Endothelial cell of umbilical vein (primary cell): ENCODE data around the gene XIRP1. TPM values are rescaled to one million over a fixed set of nuclear protein-coding genes. Genes with fewer than 3 reads are reported as not detected.

Experiments
- BruUV-seq: library from RNA; stranded (reverse); fragments of 400-500 nt; replicated peaks from 2 replicates; lab custom pipeline; 2021; lab: Mats Ljungman, UMichigan
- CTCF ChIA-PET: fragments of 300-600, 350-600 bp; sonication (Branson Sonifier 250); formaldehyde crosslinking; loops from one replicate; lab custom pipeline; 2021; ENCODE audit warnings: antibody characterized with exemption, inconsistent platforms; lab: Charles Lee
- POLR2A ChIA-PET: fragments of 300-600, 350-600 bp; sonication (Branson Sonifier 250); formaldehyde crosslinking; loops from one replicate; lab custom pipeline; 2021; ENCODE audit warnings: antibody characterized with exemption, inconsistent platforms; lab: Charles Lee
- DNase-seq: peaks from one replicate; pipeline ENCODE4 v3.0.0-alpha.2; 2011; ENCODE audit warnings: low read depth, low spot score
- FAIRE-seq: peaks from 2 replicates; lab custom pipeline; 2011; peaks lifted over from hg19 to GRCh38; lab: Jason Lieb, UNC
- H2AFZ ChIP-seq: 2 replicates; pipeline ENCODE4 v1.6.0; 2012; ENCODE audit warnings: low read depth, low read length, control low read depth, inconsistent platforms
- H3K27ac ChIP-seq: 2 replicates; pipeline ENCODE4 v1.5.1; 2011; ENCODE audit warnings: low read depth, mild to moderate bottlenecking, control low read depth, low read length, moderate library complexity; ENCODE audit not compliant: insufficient read depth
- H3K27me3 ChIP-seq, 2 experiments: 2 replicates each; pipeline versions ENCODE4 v1.6.0 to v1.6.1; 2011; ENCODE audit warnings: low read length in 2 of 2, mixed read lengths in 1 of 2; ENCODE audit not compliant: control insufficient read depth in 2 of 2, insufficient read depth in 2 of 2
- H3K36me3 ChIP-seq, 2 experiments: 2 replicates in 1 of 2; 3 replicates in 1 of 2; pipeline ENCODE4 v1.5.1; 2011; ENCODE audit warnings: low read length in 2 of 2, mild to moderate bottlenecking in 1 of 2, moderate library complexity in 1 of 2; ENCODE audit not compliant: control insufficient read depth in 2 of 2, insufficient read depth in 2 of 2; ENCODE audit errors: extremely low read depth in 1 of 2
- H3K4me1 ChIP-seq: 3 replicates; pipeline ENCODE4 v1.5.1; 2011; ENCODE audit warnings: mild to moderate bottlenecking, low read length; ENCODE audit not compliant: control insufficient read depth, insufficient read depth; ENCODE audit errors: extremely low read depth
- H3K4me2 ChIP-seq: 2 replicates; pipeline ENCODE4 v1.6.1; 2011; ENCODE audit warnings: low read length, control low read depth, mixed read lengths; ENCODE audit not compliant: insufficient read depth
- H3K4me3 ChIP-seq, 3 experiments: fragments of 200-600 bp in 1 of 3; sonication (generic), shearing (Covaris generic) in 1 of 3; replicated peaks in 1 of 3; 2 replicates each; pipeline ENCODE4 v1.5.1; 2011 to 2016; ENCODE audit warnings: control low read depth in 3 of 3, low read length in 3 of 3, mild to moderate bottlenecking in 2 of 3, inconsistent platforms in 1 of 3, low read depth in 1 of 3, moderate library complexity in 1 of 3; ENCODE audit not compliant: insufficient read depth in 1 of 3
- H3K79me2 ChIP-seq: 2 replicates; pipeline ENCODE4 v1.6.0; 2012; ENCODE audit warnings: low read length, inconsistent platforms; ENCODE audit not compliant: control insufficient read depth, insufficient read depth
- H3K9ac ChIP-seq: replicated peaks from 2 replicates; pipeline ENCODE3; 2011; ENCODE audit warnings: low read length, control low read depth; ENCODE audit not compliant: insufficient read depth; ENCODE audit errors: extremely low read depth
- H3K9me1 ChIP-seq: replicated peaks from 3 replicates; pipeline ENCODE4 v1.6.0; 2011; ENCODE audit warnings: mild to moderate bottlenecking, low read length; ENCODE audit not compliant: control insufficient read depth, insufficient read depth; ENCODE audit errors: extremely low read depth
- H3K9me3 ChIP-seq: replicated peaks from 2 replicates; pipeline ENCODE4 v1.5.1; 2012; ENCODE audit warnings: low read length, inconsistent platforms; ENCODE audit not compliant: control insufficient read depth, insufficient read depth
- H4K20me1 ChIP-seq: replicated peaks from 2 replicates; pipeline ENCODE3; 2011; ENCODE audit warnings: mild to moderate bottlenecking, low read length; ENCODE audit not compliant: control insufficient read depth, insufficient read depth; ENCODE audit errors: extremely low read depth
- EZH2 ChIP-seq: IDR thresholded peaks from 2 replicates; pipeline ENCODE4 v1.6.1; 2012; ENCODE audit warnings: borderline replicate concordance, low read depth, mild to moderate bottlenecking, moderate library complexity, low read length, inconsistent platforms; ENCODE audit not compliant: severe bottlenecking
- FOS ChIP-seq: IDR thresholded peaks from 2 replicates; pipeline ENCODE4 v1.6.1; 2011; ENCODE audit warnings: mild to moderate bottlenecking, low read length, moderate library complexity, borderline replicate concordance; ENCODE audit not compliant: insufficient read depth
- GATA2 ChIP-seq: IDR thresholded peaks from 2 replicates; pipeline ENCODE4 v1.7.0; 2011; ENCODE audit warnings: low read depth, mild to moderate bottlenecking, moderate library complexity, mixed read lengths, low read length; ENCODE audit not compliant: insufficient read length, insufficient read depth
- JUN ChIP-seq: IDR thresholded peaks from 2 replicates; pipeline ENCODE4 v1.6.1; 2011; ENCODE audit warnings: borderline replicate concordance, low read depth; ENCODE audit not compliant: insufficient read length, insufficient read depth
- MYC ChIP-seq: IDR thresholded peaks from one replicate; pipeline ENCODE4 v1.6.1; 2011; ENCODE audit warnings: mild to moderate bottlenecking, low read depth, low read length
- POLR2A ChIP-seq: IDR thresholded peaks from 2 replicates; pipeline ENCODE4 v1.6.1; 2012; ENCODE audit warnings: low read depth, mild to moderate bottlenecking, control low read depth, low read length
- POLR2AphosphoS5 ChIP-seq: IDR thresholded peaks from 2 replicates; pipeline ENCODE4 v1.6.1; 2012; ENCODE audit warnings: low read depth, mild to moderate bottlenecking, control low read depth, low read length, moderate library complexity; ENCODE audit not compliant: insufficient read depth
- dilution Hi-C: fragments of 300-500 bp; cut with MboI; formaldehyde crosslinking; loops from one replicate; pipeline ENCODE4 v1.15.0; 2019; ENCODE audit warnings: low sequenced_read_pairs; ENCODE audit not compliant: extremely low pct_ligation_motif_present
- intact Hi-C: fragments of 100-400 bp; cut with micrococcal nuclease; formaldehyde crosslinking; loops from one replicate; pipeline ENCODE4 v1.10.0; 2022
- polyA plus RNA-seq, 4 experiments: library from polyadenylated mRNA; depleted of rRNA in 3 of 4; stranded (reverse) in 3 of 4; unstranded in 1 of 4; fragments of >200 nt; gene quantifications; 2 replicates each; pipeline versions ENCODE4 v1.2.1 to v1.2.3, GENCODE V29; 2011 to 2012; ENCODE audit warnings: missing spikeins in 1 of 4
- total RNA-seq: library from RNA; stranded (reverse); gene quantifications from 2 replicates; pipeline ENCODE4 v1.2.3, GENCODE V29; 2021
- TF ChIP-seq, protein P1 (sequence below): IDR thresholded peaks from 2 replicates; pipeline ENCODE4 v1.6.1; 2011; ENCODE audit not compliant: insufficient read depth, insufficient read length

XIRP1 gene
- total and polyA plus RNA-seq, 2 donors (not counting 3 experiments of a cell fraction or from before 2014, with no cell fraction given): not detected

DNA sequence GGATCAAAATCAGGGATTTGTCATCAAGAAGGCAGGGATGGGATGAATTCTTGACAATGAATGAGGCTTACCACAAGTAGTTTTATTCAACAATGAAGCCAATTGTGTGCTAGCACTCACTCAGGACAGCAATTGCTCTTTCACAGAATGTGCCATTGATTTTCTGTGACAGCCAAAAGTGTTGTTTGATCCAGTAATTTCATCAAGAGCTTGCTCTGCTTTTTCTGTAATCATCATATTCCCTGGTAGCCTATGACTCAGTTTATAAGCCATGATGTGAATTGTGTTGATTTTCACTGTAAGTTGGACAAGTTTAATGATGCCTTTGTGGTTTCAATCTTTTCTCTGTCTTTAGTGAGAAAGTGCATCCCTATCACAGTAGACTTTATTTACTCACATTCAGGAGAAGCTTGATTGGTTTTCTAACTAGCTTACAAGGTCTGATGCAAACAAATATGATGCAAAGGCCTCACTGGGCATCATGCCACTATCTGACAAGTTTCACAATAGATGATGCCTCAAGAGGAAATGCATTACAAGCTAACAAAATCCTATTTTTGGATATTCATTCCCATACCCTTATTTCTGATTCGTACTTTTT, 25.4 kb downstream of the XIRP1 start:
- Histone ChIP-seq H3K79me2 (no peaks in the 10 kb centered on the region), H3K4me2 (peak overlapping the region; percentile 9), H2AFZ (no peak overlapping the region), H3K27ac (peak overlapping the region; percentile 79), H3K9me3 (no peaks in the 10 kb centered on the region), H4K20me1 (no peaks in the 10 kb centered on the region), H3K9ac (peak overlapping the region; percentile 5), H3K36me3 (no peaks in the 10 kb centered on the region), H3K27me3 (no peaks in the 10 kb centered on the region), H3K4me1 (peaks cover 29% of the 10 kb centered on the region), H3K9me1 (no peaks in the 10 kb centered on the region), H3K4me3 (no peak overlapping the region)
- TF ChIP-seq JUN (peak; percentile 41), FOS (peak; percentile 30)
- TF ChIP-seq, protein P1, sequence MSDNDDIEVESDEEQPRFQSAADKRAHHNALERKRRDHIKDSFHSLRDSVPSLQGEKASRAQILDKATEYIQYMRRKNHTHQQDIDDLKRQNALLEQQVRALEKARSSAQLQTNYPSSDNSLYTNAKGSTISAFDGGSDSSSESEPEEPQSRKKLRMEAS: no peak
- intact Hi-C loops (loop anchor here (1.0 kb wide), 2 partner anchors 10 to 60 kb away; partner anchors contain the start of genes GORASP1 and TTC21A), dilution Hi-C loops (no loop called here)
- ChIA-PET CTCF (interaction anchor here (0.7 to 4.2 kb wide), 11 partner anchors 11 to 211 kb away, joined by 3 to 36 read pairs (median 4); no protein-coding TSS in a partner anchor), POLR2A (interaction anchor here (0.8 to 2.1 kb wide), 3 partner anchors 10 to 16 kb away, joined by 3 to 7 read pairs (median 6); no protein-coding TSS in a partner anchor)
- BruUV-seq: no TSS peak
- DNase-seq (peak; percentile 80), FAIRE-seq (no peak)

DNA sequence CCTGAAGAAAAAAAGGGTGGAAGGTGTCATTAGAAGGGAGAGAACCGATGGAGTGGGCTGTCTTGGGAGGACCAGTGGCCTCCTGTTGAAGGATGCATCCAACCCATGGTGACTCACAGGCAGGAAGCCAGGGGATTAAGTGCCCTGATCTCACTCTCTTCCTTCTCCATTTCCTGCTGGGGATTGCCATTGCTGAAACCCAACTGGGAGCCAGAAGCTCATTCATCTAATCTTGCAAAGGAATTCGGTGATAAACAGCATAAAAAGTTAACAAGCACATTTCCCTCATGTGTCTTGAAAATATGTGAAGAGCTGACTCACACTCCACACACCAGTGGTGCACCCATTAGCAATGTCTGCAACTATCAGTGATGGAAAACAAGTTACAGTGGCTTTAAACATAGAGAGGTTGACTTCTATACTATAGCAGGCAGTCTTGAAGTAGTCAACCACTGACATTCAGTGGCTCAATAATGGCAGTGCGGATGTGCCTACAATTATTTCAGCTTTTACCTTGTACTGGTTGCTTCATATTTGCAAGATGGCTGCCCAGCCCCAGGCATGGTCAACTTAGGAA, 26.2 kb downstream of the XIRP1 start:
- Histone ChIP-seq H3K36me3 (no peaks in the 10 kb centered on the region), H3K9ac (peak overlapping the region; percentile 5), H3K9me3 (no peaks in the 10 kb centered on the region), H2AFZ (peak overlapping the region; percentile 37), H3K4me3 (no peak overlapping the region), H3K79me2 (no peaks in the 10 kb centered on the region), H4K20me1 (no peaks in the 10 kb centered on the region), H3K27ac (peak overlapping the region; percentile 79), H3K9me1 (no peaks in the 10 kb centered on the region), H3K27me3 (no peaks in the 10 kb centered on the region), H3K4me2 (peak overlapping the region; percentile 14), H3K4me1 (peaks cover 29% of the 10 kb centered on the region)
- TF ChIP-seq POLR2AphosphoS5: peak; percentile 82
- TF ChIP-seq EZH2: no peak
- TF ChIP-seq MYC: no peak
- TF ChIP-seq FOS: peak; percentile 98
- TF ChIP-seq JUN: peak; percentile 96
- TF ChIP-seq GATA2: peak; percentile 86
- peak; percentile 37 for TF ChIP-seq POLR2A
- FAIRE-seq: peak; percentile 93
- ChIA-PET CTCF (interaction anchor here (0.9 to 4.2 kb wide), 14 partner anchors 9 to 212 kb away, joined by 3 to 36 read pairs (median 4); no protein-coding TSS in a partner anchor), POLR2A (interaction anchor here (1.3 to 2.1 kb wide), 2 partner anchors 12 to 15 kb away, joined by 6 to 7 read pairs; no protein-coding TSS in a partner anchor)
- intact Hi-C loops (loop anchor here (1.0 kb wide), 2 partner anchors 11 to 59 kb away; partner anchors contain the start of genes GORASP1 and TTC21A), dilution Hi-C loops (no loop called here)
- DNase-seq: peak; percentile 94
- BruUV-seq: TSS peak; percentile 71
